ENCODE measurements around the gene SMPD3.

The SMPD3 gene

DNA sequence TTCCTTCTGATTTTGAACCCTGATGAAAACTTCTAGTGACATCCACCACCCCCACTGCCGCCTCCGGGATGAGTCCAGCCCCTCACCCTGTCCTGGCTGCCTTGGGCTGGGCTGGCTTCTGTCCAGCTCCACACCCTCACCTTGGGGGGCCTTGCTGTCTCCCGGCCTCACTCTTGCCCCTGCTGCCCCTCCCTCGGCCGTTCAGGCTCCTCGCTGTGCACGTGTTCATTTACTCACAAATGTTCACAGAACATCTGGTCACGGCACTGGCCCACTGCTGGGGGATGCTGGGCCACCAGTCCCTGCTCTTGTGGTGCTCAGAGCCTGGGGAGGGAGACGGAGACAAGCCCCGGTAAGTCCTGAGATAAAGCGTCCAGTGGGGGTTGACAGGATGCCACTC, 96.8 kb downstream of the SMPD3 start:
- no peak for FAIRE-seq

DNA sequence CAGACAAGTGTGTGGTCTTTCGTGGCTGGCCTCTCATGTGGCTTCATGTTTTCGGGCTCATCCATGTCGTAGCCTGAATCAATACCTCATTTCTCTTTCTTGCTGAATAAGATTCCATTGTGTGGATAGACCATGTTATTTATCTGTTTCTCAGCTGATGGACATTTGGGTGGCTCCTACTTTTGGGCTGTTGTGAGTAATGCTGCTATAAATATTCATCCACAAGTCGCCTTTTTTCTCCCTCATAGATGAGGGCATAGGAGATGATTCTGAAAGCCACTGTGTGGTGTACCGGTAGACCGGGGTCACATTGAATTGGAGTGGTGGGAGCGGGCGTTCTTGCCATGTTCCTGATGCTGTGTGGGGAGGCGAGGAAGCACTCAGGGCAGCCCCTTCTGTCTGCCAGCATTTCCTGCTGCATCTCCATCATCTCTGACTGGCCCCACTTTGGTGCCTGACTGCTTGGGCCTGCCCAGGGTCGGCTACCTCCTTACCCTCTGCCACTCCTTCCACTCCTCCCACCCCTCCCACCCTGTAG, 97.4 kb downstream of the SMPD3 start:
- FAIRE-seq = no peak

DNA sequence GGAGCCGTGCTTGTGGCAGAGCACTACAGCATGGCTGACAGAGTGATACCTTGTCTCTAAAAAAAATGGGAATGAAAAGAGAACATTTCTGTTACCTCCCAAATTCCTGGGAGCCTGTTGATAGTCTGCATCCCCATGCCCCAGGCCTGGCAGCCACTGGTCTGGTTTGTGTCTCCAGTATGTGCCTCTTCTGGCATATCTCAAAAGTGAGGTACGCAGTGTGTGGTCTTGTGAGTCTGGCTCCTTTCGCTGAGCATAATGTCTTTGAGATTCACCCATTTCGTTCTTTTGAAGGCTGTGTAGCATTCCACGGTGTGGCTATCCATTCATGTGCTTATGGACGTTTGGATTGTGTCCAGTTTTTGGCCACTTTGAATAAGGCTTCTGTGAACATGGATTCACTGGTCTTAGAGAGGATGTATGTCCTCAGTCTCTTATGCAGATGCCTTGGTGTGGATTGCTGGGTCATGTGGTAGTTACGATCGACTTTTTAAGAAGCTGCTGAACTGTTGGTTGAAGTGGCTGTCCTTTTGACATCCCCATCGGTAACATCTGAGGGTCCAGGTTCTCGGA, 98.4 kb downstream of the SMPD3 start:
- no peak for FAIRE-seq

DNA sequence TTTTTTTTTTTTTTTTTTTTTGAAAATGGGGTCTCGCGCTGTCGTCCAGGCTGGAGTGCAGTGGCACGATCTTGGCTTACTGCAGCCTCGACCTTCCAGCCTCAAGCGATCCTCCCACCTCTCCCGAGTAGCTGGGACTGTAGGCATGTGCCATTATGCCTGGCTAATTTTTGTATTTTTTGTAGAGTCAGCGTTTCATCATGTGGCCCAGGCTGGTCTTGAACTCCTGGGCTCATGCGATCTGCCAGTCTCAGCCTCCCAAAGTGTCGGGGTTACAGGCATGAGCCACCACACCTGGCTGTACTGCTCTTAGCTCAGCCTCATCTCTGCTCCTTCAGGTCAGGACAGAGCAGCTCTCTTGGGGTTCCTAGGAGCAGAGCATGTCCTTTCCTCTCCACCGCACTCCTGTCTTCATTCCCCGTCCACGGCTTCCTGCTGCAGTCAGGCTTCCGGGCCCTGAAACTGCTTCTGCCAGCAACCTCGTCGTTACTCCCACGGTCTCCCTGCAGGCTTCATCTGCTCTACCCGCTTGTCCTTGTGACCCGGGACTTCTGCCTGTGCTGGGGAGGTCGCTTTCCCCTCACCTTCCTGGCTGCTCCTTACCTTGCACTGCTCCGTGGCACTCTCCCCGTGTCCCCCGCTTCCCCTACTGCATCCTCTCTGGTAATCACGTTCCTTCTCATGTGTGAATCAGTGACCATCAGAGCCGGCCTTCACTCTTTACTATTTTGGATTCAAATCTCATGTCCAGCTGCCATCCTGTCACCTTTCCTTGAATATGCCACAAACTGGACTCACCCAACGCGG, 99.5 kb downstream of the SMPD3 start:
- no peak for FAIRE-seq

DNA sequence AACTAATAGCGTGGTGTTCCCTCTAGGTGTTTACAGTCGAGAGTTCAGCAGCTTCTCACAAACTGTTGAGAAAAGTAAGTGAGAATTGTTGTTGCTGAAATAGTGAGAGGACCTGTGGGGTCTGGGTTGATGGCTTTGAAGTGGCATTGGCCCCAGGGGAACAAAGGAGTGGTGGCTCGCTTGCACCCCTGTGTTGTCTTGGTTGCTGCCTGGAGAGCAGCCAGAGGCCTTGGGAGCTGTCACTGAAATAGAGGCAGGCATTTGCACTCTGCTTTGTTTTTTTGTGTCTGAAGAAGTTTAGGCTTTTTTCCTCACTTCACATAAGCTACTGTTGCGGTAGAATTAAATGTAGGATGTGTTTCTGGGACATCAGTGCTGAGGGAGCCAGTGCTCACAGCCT, 100.7 kb downstream of the SMPD3 start:
- no peak for FAIRE-seq

DNA sequence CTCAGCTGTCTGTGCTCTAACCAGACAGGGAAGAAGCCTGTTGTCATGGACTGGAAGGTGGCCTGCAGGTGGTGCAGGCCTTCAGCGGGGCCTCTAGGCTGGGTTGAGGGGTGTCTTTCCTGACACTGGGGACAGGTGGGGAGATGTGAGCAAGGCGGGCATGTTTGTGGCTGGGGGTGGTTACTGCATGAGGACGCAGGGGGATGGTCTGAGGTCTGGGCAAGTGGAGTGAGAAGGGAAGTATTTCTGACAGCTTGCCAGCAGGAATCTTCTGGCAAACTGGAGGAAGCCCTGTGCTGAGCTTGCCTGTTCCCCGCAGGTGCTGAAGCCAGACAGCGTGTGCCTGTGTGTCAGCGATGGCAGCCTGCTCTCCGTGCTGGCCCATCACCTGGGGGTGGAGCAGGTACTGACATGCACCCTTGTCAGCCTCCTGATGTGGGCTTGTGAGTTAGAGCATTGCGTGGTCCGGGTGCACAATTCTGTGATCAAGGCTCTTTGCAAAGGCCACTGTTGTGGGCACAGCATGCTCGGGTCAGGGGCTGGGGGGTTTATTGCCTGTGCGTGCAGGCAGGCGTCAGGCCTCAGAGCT, 101.3 kb downstream of the SMPD3 start:
- FAIRE-seq = no peak

DNA sequence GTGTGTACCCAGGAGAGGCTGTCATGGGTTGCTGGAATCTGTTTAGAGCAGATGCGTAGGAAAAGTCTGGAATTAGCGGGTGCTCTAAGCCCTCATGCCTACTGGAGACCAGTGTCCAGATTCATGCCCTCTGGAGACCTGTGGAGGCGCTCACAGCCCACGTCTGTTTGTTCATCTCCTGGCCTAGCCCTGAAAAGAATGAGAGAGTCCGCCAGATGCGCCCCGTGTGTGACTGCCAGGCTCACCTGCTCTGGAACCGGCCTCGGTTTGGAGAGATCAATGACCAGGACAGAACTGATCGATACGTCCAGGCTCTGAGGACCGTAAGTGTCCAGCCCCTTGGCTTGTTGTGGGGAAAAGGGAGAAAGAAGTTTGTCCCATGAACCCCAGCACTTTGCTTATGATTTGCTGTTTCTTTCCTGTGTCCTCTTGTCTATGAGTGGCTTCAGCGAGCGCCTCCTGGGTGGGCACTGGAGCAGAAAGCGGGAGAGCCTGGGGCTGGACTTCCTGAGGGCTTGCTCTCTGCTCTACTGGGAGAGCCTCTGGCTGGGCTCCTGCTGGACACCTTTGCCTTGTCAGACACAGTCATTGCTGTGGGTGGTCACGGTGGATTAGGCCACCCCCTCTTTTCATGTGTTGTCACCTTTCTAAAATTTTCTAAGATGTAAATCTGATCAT, 102.2 kb downstream of the SMPD3 start:
- FAIRE-seq = no peak

DNA sequence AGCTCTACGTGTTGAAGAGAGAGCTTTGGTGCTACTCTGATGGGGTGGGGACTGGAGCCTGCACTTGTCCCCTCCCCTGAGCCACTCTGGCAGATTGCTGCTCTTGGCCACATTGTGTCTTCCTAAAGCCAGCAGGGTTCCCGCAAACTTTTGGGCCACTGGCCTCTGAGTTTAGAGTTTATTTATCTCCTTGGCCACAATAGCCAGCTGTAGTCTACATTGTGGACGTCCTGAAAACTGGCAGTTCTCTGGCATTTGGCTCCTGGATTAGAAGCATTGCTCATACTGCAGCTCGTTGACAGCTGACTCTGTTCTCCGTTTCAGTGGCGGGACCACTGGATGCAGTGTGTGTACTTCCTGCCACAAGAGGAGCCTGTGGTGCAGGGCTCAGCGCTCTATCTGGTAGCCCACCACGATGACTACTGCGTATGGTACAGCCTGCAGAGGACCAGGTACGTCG, 102.9 kb downstream of the SMPD3 start:
- no peak for FAIRE-seq

DNA sequence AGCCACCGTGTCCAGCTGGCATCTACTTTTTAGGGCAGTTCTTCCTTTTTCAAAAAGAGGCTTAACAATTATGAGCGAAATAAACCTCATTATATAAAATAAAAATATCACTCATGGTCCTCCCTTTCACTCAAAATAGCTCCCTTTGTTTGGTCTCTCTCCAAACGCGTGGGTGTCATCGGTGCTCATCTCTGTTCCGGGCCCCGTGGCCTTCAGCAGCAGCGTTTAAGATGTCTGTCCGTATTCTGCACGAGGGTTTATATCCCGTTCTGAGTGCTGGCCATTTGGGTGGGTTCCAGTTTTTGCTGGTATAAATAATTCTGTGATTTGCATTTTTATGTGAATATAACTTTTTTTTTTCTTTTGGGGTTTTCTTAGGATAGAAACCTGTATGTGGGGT, 104.1 kb downstream of the SMPD3 start:
- no peak for FAIRE-seq

DNA sequence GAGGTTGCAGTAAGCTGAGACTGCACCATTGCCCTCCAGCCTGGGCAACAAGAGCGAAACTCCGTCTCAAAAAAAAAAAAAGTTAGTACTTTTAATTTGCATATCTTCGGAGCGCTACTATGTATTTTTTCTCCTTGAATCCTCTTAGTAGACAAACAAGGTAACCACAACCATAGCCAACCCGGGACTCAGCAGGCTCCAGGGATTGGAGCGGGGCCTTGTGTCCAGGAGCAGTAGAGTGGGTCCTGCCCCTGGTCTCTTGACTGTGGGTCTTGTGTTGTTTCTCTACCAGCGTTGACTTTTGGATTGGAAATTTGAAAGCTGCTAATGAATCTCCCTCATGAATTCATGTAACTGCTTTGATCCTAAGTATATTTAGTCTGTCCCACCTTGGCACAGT, 105.2 kb downstream of the SMPD3 start:
- no peak for FAIRE-seq

DNA sequence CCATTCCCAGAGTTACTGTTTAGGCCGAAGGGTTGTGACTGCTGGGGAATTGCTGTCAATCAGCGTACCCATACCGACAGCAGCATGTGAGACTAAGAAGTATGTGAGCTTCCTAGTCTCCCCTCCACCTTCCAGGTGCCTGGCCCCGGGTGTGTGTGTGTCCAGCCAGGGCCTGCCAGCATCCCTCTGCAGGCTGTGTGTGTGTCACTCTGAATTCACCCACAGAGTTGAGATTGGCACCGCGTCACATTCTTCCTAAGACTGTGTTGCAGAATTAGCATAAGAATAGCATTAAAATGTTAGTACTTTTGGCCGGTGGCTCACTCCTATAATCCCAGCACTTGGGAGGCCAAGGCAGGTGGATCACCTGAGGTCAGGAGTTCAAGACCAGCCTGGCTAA, 105.7 kb downstream of the SMPD3 start:
- FAIRE-seq = no peak

DNA sequence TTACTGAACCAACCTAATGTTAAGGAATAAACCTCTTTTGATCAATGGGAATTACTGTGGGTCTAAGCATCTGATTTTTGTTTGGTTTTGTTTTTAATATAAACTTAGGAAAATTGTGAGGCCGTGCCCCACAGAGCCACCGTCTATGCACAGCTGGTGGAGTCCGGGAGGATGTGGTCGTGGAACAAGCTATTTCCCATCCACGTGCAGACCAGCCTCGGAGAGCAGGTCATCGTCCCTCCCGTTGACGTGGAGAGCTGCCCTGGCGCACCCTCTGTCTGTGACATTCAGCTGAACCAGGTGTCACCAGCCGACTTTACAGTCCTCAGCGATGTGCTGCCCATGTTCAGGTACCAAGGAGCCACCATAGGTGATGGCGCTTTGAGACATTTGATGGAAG, 109.1 kb downstream of the SMPD3 start:
- no peak for FAIRE-seq

DNA sequence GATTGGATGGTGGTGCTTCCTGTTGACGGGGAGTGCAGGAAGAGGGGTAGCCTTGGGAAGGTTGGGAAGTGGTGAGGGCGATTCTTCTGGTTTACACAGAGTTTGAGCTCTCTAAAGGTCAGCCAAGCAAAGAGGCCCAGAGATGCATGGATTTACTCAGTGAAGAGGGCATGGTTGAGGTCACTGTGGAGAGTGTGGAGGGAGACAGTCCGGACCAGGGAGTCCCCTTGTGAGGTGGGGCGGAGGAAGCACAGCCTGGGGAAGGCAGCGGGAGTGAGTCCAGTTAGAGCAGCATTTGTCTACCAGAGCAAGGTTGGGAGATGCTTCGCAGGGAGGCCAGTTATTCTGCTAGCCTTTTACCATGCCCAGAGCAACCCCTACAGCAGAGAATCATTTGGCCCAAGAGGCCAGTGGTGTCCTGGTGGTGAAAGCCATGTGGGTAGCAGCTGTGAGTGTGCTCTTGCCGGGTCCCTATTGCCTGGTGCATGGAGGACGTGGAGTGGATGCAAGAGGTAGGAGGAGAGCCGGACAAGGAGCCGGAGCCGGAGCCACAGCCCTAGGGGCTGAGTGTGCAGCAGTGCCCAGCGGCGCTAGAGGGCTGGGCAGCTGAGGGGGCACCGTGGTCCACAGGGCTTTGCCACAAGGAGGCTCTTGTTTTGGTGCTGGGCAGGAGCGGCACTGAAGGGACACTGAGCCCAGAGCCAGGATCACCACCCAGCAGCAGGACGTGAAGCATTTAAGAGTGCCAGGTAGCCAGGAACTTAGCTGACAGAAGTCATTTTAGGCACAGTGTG, 109.8 kb downstream of the SMPD3 start:
- no peak for FAIRE-seq

DNA sequence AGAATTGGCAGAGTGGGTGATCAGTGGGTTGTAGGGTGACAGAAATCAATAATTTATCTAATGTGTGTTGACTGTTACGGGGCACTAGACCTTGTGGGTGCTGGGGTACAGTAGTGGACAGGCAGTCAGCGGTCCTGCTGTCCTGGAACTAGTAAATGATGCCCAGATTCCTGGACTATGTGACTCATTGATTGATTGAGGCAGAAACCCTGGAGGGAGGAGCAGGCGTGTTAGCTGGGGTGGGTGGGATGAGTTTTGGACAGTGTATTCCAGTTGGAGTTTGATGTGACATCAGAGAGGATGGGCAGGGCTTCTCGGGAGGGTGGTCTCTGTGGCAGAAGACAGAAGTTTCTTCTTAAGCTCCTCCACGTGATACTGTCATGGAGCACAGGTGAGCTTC, 113.1 kb downstream of the SMPD3 start:
- FAIRE-seq = no peak

DNA sequence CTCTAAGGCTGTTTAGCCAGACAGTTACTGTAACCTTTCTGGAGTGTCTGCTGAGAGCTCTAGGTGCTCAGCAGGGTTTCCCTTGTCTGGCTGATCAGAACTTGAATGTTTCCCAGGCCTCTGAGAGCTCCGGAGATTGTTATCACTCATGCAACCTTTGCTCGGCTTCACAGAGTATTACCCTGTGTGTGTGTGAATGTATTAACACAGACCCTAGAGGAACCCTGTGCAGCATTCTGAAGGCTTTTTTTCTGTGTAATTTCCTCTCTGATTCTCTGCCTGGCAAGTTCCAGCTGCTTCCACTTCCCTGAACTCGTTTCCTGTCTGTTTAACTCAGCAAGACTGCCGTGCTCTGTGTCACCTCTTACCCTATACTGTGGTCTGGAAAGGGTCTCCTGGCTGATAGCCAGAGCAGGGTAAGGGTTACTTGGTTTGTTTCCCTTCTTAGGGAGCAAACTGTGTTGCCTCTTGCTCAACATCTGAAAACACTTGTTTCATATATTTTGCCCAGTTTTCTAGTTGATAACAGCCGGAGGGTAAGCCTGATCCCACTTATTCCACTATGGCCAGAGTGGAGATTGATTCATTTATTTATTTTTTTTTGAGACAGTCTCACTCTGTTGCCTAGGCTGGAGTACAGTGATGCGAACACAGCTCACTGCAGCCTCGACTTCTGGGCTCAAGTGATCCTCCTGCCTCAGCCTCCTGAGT, 115.7 kb downstream of the SMPD3 start:
- FAIRE-seq = no peak

DNA sequence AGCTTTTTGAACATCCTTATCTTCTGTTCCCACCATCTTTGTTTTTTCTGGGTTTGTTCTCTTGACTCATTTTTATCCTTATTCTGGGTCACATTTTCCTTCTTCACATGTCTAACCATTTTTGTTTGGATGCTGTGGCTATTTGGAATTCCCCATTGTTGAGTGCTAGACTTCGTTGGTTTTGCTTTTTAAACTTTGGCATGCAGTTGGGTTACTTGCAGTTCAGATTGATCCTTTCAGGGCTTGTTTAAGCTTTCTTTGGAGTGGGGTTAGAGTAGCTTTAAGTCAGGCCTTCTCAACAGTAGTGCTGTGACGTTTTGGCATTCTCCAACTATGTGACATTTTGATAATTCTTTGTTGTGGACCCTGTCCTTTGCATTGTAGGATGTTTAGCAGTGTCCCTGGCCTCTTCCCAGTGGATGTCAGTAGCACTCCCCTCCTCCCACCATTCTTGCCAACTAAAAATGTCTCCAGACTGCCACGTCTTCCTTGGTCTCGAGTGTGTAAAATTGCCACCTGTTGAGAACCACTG, 116.4 kb downstream of the SMPD3 start:
- FAIRE-seq = no peak

DNA sequence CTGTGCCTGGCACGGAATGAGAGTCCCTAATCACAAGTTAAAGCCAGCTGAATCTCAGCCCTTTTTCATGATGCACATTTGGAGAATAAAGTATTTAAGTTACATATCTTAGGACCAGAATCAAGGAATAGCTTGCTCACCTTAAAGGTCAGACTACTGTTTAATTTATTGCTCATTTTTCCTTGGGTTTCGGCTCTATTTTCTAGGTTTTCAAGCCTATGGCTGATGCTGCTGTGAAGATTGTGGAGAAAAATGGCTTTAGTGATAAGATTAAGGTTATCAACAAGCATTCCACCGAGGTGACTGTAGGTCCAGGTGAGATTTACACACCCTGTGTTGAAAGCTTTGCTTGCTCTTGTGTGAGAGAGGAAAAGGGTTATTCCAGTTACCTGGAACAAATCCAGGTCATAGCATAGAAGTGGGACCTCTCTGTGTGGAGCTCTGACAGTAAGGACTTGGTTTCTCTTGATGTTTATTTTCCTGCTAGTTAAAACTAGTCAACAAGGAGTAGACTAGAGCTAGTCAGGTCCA, 119.4 kb downstream of the SMPD3 start:
- no peak for FAIRE-seq

DNA sequence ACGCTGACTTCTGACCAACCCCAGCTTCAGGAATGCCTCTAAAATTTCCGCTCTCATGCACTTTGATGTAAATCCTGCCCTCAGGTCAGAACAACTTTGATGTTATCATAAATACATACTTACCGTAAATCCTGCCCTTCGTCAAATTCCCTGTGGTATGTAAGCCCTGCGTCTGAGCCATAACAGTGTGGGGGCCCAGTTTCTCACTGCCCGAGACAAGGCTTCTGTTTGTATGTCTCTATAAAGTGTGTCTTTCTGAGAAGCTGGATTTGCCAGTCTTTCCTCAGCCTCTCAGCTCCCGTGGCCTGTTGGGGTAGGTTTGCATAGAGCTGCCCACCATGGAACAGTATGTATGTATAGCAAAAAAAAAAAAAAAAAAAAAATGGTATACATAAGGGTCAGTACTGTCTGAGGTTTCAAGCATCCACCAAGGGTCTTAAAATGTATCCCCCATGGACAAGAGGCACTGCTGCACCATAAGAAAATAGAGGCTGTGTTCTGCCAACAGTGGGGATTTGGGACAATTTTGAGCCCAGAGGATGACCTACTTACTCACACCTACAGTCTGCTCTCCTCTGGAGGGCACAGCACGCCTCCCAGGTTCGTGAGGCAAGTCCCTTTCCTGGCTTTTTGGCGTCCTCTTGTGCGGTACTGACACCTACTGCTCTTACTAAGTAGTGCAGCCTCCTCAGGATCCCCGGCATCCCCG, 120.0 kb downstream of the SMPD3 start:
- no peak for FAIRE-seq

DNA sequence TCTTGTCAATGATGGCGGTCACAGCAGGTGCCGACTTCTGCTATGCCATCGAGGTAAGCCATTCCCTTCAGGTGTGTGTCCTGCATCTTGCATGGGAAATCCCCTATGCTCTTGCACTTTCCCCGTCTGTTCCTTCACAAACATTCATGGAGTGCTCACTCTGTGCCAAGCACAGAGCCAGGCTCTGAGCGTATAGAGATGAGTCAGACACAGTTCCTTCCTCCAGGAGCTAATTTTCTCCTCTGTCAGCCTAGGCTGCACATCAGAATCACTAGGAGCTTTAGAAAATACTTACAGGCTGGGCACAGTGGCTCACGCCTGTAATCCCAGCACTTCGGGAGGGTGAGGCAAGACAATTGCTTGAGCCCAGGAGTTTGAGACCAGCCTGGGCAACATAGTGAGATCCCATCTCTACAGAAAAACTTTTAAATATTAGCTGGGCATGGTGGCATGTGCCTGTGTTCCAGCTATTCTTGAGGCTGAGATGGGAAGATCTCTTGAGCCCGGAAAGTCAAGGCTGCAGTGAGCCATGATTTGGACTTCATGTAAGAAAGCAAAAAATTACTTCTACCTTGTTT, 123.4 kb downstream of the SMPD3 start:
- no peak for FAIRE-seq

DNA sequence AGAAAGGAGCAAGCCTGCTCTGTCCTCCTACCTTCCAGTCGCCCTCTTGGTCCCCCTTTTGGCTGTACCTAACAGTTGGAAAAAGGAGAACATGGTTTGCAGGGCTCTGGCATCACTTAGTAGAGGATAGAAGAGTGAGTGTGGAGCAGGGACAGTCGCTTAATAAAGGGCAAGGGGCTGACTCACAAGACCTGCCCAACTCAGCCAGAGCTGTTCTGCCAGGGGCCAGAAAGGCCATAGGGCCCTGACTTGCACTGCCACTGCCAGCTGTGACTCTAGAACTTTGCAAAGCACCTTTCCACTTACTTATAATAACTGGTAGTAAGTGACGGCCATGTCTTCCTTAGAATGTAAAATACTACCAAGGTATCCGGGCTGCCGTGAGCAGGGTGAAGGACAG, 124.0 kb downstream of the SMPD3 start:
- no peak for FAIRE-seq

Data from colon (tissue), 2 donors.